Fibroblast of lung (primary cell): ENCODE data around the gene FGF18. TPM values are rescaled to one million over a fixed set of nuclear protein-coding genes. Genes with fewer than 3 reads are reported as not detected.

Experiments used
- DNase-seq, 2 donors: peaks; one replicate each; pipeline versions ENCODE4 v3.0.0 to v3.0.0-alpha.2; 2010; ENCODE audit warnings: low read depth in 2 of 2
- H2AFZ ChIP-seq: 2 replicates; pipeline ENCODE4 v1.5.1; 2012; ENCODE audit warnings: low read length, control low read depth, inconsistent platforms
- H3K27ac ChIP-seq: 2 replicates; pipeline ENCODE4 v1.5.1; 2011; ENCODE audit warnings: low read length, control low read depth; ENCODE audit not compliant: insufficient read depth
- H3K27me3 ChIP-seq: 2 replicates; pipeline ENCODE4 v1.5.1; 2011; ENCODE audit warnings: mild to moderate bottlenecking, low read length; ENCODE audit not compliant: control insufficient read depth, insufficient read depth
- H3K36me3 ChIP-seq: 2 replicates; pipeline ENCODE4 v1.5.1; 2011; ENCODE audit warnings: low read length; ENCODE audit not compliant: control insufficient read depth, insufficient read depth
- H3K4me1 ChIP-seq: 2 replicates; pipeline ENCODE4 v1.5.1; 2011; ENCODE audit warnings: low read length; ENCODE audit not compliant: control insufficient read depth, insufficient read depth; ENCODE audit errors: extremely low read depth
- H3K4me2 ChIP-seq: 2 replicates; pipeline ENCODE4 v1.5.1; 2011; ENCODE audit warnings: low read length, control low read depth; ENCODE audit not compliant: insufficient read depth; ENCODE audit errors: extremely low read depth
- H3K4me3 ChIP-seq, 4 experiments: fragments of 200-600 bp in 1 of 4; sonication (generic) in 1 of 4; replicated peaks in 1 of 4; 2 replicates each; pipeline ENCODE4 v1.5.1; 2011 to 2016; ENCODE audit warnings: low read length in 4 of 4, low read depth in 3 of 4, mild to moderate bottlenecking in 3 of 4, control low read depth in 2 of 4, inconsistent platforms in 1 of 4, mixed read lengths in 1 of 4; ENCODE audit not compliant: insufficient read depth in 1 of 4; ENCODE audit errors: control extremely low read depth in 1 of 4
- H3K79me2 ChIP-seq: 2 replicates; pipeline ENCODE4 v1.5.1; 2012; ENCODE audit warnings: mild to moderate bottlenecking, low read length, inconsistent platforms; ENCODE audit not compliant: control insufficient read depth, insufficient read depth
- H3K9ac ChIP-seq: 2 replicates; pipeline ENCODE4 v1.5.1; 2011; ENCODE audit warnings: mild to moderate bottlenecking, low read length, control low read depth; ENCODE audit not compliant: insufficient read depth
- H3K9me3 ChIP-seq: 2 replicates; pipeline ENCODE4 v1.5.1; 2012; ENCODE audit warnings: low read depth, low read length; ENCODE audit not compliant: control insufficient read depth, insufficient read depth
- H4K20me1 ChIP-seq: 2 replicates; pipeline ENCODE4 v1.5.1; 2011; ENCODE audit warnings: low read length; ENCODE audit not compliant: control insufficient read depth, insufficient read depth; ENCODE audit errors: extremely low read depth
- EZH2 ChIP-seq: IDR thresholded peaks from 2 replicates; pipeline ENCODE4 v1.5.1; 2012; ENCODE audit warnings: low read length, control low read depth, mild to moderate bottlenecking; ENCODE audit errors: missing control alignments
- polyA plus RNA-seq, 2 donors: library from polyadenylated mRNA; depleted of rRNA in 1 of 2; stranded (reverse) in 1 of 2; unstranded in 1 of 2; fragments of >200 nt; gene quantifications; 2 replicates each; pipeline ENCODE4 v1.2.1, GENCODE V29; 2011 to 2012; ENCODE audit warnings: missing spikeins in 1 of 2
- total RNA-seq: library from RNA; depleted of rRNA; stranded (reverse); fragments of >200 nt; gene quantifications from 2 replicates; pipeline ENCODE4 v1.2.1, GENCODE V29; 2014
- TF ChIP-seq, protein P1 (sequence below), 2 donors: IDR thresholded peaks in 1 of 2; conservative IDR thresholded peaks in 1 of 2; 1 replicate in 1 of 2; 2 replicates in 1 of 2; pipeline ENCODE4 v1.5.1; 2011 to 2012; ENCODE audit warnings: low read length in 2 of 2, control low read depth in 1 of 2, inconsistent platforms in 1 of 2, low read depth in 1 of 2, mild to moderate bottlenecking in 1 of 2

Gene FGF18
- total and polyA plus RNA-seq, 2 donors (not counting 1 experiment from before 2014, with no cell fraction given): 0.33 to 19.3 TPM

DNA sequence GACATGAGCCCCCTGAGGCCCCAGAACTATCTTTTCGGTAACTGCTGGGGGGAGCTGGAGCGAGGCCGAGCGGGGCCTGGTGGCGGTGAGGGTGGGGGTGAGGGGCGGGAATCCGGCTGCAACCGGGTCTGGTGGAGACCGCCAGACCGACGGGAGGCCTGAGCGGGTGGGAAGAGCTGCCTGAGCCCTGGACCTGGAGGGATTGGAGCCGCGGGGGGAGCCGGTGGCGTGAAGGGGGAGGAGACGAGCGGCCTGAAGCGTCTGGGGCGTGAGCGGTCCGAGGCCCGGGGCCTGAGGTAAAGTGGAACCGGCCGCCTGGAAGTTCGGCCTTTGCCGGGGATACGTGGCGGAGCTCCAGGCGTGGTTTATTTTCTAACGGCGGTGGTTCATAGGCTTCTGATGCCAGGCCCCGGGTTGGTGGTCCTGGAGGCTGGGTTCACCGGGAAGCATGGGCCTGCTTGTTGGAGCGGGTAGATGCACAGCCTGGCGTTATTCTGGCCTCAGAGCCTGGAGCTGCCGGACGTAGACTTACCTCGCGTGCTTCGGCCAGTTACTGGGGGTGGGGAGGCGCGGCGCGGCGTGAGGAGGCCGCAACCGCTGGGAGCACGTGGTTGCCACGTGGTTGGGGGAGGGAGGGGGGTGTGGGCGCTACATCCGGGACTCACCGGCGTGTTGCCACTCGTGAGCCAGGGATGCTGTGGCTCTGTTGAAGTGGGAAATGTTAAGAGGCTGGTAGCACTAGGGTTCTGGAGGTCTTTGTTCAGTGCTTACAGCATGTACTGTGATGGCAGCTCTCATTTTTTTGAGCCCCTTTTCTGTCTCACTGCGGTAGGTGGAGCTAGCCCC lies 31.3 kb upstream of the FGF18 start:
- H3K9ac ChIP-seq: peak overlapping the region; percentile 86
- no peaks in the 10 kb centered on the region for H3K9me3 ChIP-seq
- TF ChIP-seq EZH2: no peak
- TF ChIP-seq, protein P1, sequence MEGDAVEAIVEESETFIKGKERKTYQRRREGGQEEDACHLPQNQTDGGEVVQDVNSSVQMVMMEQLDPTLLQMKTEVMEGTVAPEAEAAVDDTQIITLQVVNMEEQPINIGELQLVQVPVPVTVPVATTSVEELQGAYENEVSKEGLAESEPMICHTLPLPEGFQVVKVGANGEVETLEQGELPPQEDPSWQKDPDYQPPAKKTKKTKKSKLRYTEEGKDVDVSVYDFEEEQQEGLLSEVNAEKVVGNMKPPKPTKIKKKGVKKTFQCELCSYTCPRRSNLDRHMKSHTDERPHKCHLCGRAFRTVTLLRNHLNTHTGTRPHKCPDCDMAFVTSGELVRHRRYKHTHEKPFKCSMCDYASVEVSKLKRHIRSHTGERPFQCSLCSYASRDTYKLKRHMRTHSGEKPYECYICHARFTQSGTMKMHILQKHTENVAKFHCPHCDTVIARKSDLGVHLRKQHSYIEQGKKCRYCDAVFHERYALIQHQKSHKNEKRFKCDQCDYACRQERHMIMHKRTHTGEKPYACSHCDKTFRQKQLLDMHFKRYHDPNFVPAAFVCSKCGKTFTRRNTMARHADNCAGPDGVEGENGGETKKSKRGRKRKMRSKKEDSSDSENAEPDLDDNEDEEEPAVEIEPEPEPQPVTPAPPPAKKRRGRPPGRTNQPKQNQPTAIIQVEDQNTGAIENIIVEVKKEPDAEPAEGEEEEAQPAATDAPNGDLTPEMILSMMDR (conservative IDR thresholded peaks at IDR 0.05 in 1 of 2, IDR thresholded peaks at IDR 0.05 in 1 of 2; ENCODE audit: low read depth in 1 of 2, low read length in 2 of 2): no peak
- peak; percentile 73 to 80 for DNase-seq
- H2AFZ ChIP-seq: no peak overlapping the region
- H3K27ac ChIP-seq: peak overlapping the region; percentile 89
- H3K4me3 ChIP-seq: peak overlapping the region; percentile 79 to 95 (median 90)
- peak overlapping the region; percentile 86 for H3K4me2 ChIP-seq
- H3K4me1 ChIP-seq: no peaks in the 10 kb centered on the region
- peaks cover 20% of the 10 kb centered on the region for H4K20me1 ChIP-seq
- H3K36me3 ChIP-seq: peaks cover 10% of the 10 kb centered on the region
- H3K79me2 ChIP-seq: peaks cover 55% of the 10 kb centered on the region
- no peaks in the 10 kb centered on the region for H3K27me3 ChIP-seq

DNA sequence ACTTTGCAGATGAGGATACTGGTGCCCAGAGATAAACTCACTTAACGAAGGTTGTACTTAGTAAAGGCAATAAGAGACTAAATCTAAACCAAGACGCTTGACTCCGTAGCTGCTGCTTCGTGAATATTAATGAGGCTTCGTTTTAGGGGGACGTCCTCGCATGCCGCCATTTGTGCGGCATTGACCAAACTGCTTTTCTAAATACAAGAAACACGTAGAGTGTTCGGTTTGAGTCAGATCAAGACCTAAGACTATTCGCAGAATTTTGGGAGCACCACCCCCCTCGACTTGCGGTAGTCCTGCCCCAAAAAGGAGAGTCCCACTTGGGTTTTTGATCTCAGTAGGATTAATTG lies 30.7 kb upstream of the FGF18 start:
- peak overlapping the region; percentile 86 for H3K4me2 ChIP-seq
- H3K79me2 ChIP-seq: peaks cover 61% of the 10 kb centered on the region
- no peaks in the 10 kb centered on the region for H3K9me3 ChIP-seq
- peaks cover 13% of the 10 kb centered on the region for H3K36me3 ChIP-seq
- peak overlapping the region; percentile 79 to 95 (median 90) for H3K4me3 ChIP-seq
- H2AFZ ChIP-seq: no peak overlapping the region
- TF ChIP-seq, protein P1 (conservative IDR thresholded peaks at IDR 0.05 in 1 of 2, IDR thresholded peaks at IDR 0.05 in 1 of 2; ENCODE audit: low read depth in 1 of 2, low read length in 2 of 2): no peak
- TF ChIP-seq EZH2: no peak
- peak overlapping the region; percentile 20 for H3K9ac ChIP-seq
- DNase-seq: peak in 1 of 2 donors; percentile 8
- H4K20me1 ChIP-seq: peaks cover 25% of the 10 kb centered on the region
- H3K4me1 ChIP-seq: no peaks in the 10 kb centered on the region
- peak overlapping the region; percentile 89 for H3K27ac ChIP-seq
- H3K27me3 ChIP-seq: no peaks in the 10 kb centered on the region

DNA sequence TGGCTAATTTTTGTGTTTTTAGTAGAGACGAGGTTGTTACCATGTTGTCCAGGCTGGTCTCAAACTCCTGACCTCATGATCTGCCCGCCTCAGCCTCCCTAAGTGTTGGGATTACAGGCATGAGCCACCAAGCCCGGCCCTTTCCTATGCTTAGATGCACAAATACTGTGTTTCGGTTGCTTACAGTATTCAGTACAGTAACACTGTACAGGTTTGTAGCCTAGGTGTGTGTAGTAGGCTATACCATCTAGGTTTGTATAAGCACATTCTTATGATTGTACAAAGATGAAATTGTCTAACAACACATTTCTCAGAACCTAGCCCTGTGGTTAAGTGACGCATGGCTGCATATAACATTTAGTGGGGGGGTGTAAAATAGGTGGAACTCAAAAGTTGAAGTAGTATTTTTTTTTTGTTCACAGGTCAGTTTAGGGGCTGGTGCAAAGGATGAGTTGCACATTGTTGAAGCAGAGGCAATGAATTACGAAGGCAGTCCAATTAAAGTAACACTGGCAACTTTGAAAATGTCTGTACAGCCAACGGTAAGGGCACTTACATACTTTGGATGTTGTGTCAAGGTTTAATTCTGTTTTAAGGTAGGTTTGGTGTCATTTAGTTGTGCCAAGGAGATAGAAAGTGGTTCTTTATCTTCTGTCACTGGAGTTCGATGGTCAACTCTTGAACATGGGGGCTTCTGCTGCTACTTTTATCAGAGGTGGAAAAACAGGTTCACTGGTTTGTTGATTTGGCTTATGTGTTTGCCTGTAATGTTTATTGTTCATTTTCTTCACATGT lies 28.4 kb upstream of the FGF18 start:
- no peak overlapping the region for H3K27ac ChIP-seq
- peaks cover 84% of the 10 kb centered on the region for H3K79me2 ChIP-seq
- H3K4me2 ChIP-seq: peak overlapping the region; percentile 86
- H2AFZ ChIP-seq: no peak overlapping the region
- peaks cover 23% of the 10 kb centered on the region for H3K36me3 ChIP-seq
- peaks cover 27% of the 10 kb centered on the region for H4K20me1 ChIP-seq
- no peaks in the 10 kb centered on the region for H3K4me1 ChIP-seq
- no peak overlapping the region for H3K9ac ChIP-seq
- no peaks in the 10 kb centered on the region for H3K9me3 ChIP-seq
- H3K4me3 ChIP-seq: peak overlapping the region; percentile 79 to 95 (median 90)
- H3K27me3 ChIP-seq: no peaks in the 10 kb centered on the region
- no peak for DNase-seq
- TF ChIP-seq EZH2: no peak
- TF ChIP-seq, protein P1 (conservative IDR thresholded peaks at IDR 0.05 in 1 of 2, IDR thresholded peaks at IDR 0.05 in 1 of 2; ENCODE audit: low read depth in 1 of 2, low read length in 2 of 2): no peak
